Neuronal stem cell (in vitro differentiated cells): Measurements from ENCODE around the gene CDH23.

Experiments
- DNase-seq: peaks from one replicate; pipeline ENCODE4 v3.0.0-alpha.2; 2013; ENCODE audit warnings: low spot score
- H2AFZ ChIP-seq: one replicate; pipeline ENCODE4 v1.6.1; 2013; ENCODE audit warnings: mild to moderate bottlenecking, low read length, inconsistent platforms
- H2AK5ac ChIP-seq: 2 replicates; pipeline ENCODE4 v1.6.1; 2013; ENCODE audit warnings: low read depth, mild to moderate bottlenecking, inconsistent platforms, low read length, moderate library complexity, mixed read lengths
- H2BK120ac ChIP-seq: 2 replicates; pipeline ENCODE4 v1.6.1; 2013; ENCODE audit warnings: low read depth, mild to moderate bottlenecking, inconsistent platforms, low read length, moderate library complexity, mixed read lengths
- H2BK12ac ChIP-seq: one replicate; pipeline ENCODE4 v1.6.1; 2013; ENCODE audit warnings: low read length, inconsistent platforms
- H2BK15ac ChIP-seq: 2 replicates; pipeline ENCODE4 v1.6.1; 2013; ENCODE audit warnings: mild to moderate bottlenecking, low read length, inconsistent platforms, mixed read lengths
- H2BK5ac ChIP-seq: one replicate; pipeline ENCODE4 v1.6.1; 2013; ENCODE audit warnings: inconsistent platforms, mild to moderate bottlenecking, low read length, moderate library complexity
- H3K14ac ChIP-seq: one replicate; pipeline ENCODE4 v1.6.1; 2013; ENCODE audit warnings: low read length, inconsistent platforms
- H3K18ac ChIP-seq: 2 replicates; pipeline ENCODE4 v1.6.1; 2013; ENCODE audit warnings: low read length, inconsistent platforms
- H3K23ac ChIP-seq: 2 replicates; pipeline ENCODE4 v1.6.1; 2013; ENCODE audit warnings: low read depth, mild to moderate bottlenecking, mixed read lengths, low read length, inconsistent platforms; ENCODE audit not compliant: poor library complexity
- H3K27ac ChIP-seq: replicated peaks from 3 replicates; pipeline ENCODE4 v1.5.1; 2013; ENCODE audit warnings: low read length, inconsistent platforms
- H3K27me3 ChIP-seq, 3 experiments: 2 replicates each; pipeline ENCODE4 v1.6.1; 2013; ENCODE audit warnings: low read length in 3 of 3, mild to moderate bottlenecking in 2 of 3, inconsistent platforms in 1 of 3, low read depth in 1 of 3, mixed read lengths in 1 of 3, moderate library complexity in 1 of 3; ENCODE audit not compliant: control insufficient read depth in 3 of 3, insufficient read depth in 3 of 3
- H3K36me3 ChIP-seq, 2 donors: replicated peaks in 1 of 2; 2 replicates each; pipeline ENCODE4 v1.6.1; 2013; ENCODE audit warnings: low read length in 2 of 2; ENCODE audit not compliant: control insufficient read depth in 2 of 2, insufficient read depth in 2 of 2
- H3K4ac ChIP-seq: 2 replicates; pipeline ENCODE4 v1.6.1; 2013; ENCODE audit warnings: inconsistent platforms, mild to moderate bottlenecking, low read length, moderate library complexity
- H3K4me1 ChIP-seq, 2 donors: 1 replicate in 1 of 2; 2 replicates in 1 of 2; pipeline ENCODE4 v1.6.1; 2013; ENCODE audit warnings: low read length in 2 of 2, low read depth in 1 of 2; ENCODE audit not compliant: control insufficient read depth in 2 of 2, insufficient read depth in 1 of 2
- H3K4me2 ChIP-seq: one replicate; pipeline ENCODE4 v1.6.1; 2013; ENCODE audit warnings: mild to moderate bottlenecking, low read length, inconsistent platforms; ENCODE audit not compliant: insufficient read depth, poor library complexity, severe bottlenecking
- H3K4me3 ChIP-seq, 2 donors: 2 replicates each; pipeline ENCODE4 v1.5.1; 2013; ENCODE audit warnings: low read length in 2 of 2, mild to moderate bottlenecking in 2 of 2, inconsistent platforms in 1 of 2, moderate library complexity in 1 of 2
- H3K79me1 ChIP-seq: one replicate; pipeline ENCODE4 v1.6.1; 2013; ENCODE audit warnings: low read depth, mild to moderate bottlenecking, inconsistent platforms, low read length, moderate library complexity
- H3K9ac ChIP-seq: one replicate; pipeline ENCODE4 v1.6.1; 2013; ENCODE audit warnings: mild to moderate bottlenecking, low read depth, low read length, inconsistent platforms; ENCODE audit not compliant: poor library complexity
- H3K9me3 ChIP-seq, 2 donors: replicated peaks in 1 of 2; 2 replicates each; pipeline versions ENCODE3 to v1.6.1; 2013; ENCODE audit warnings: low read length in 2 of 2, mild to moderate bottlenecking in 2 of 2, inconsistent platforms in 1 of 2, low read depth in 1 of 2, mixed read lengths in 1 of 2, moderate library complexity in 1 of 2; ENCODE audit not compliant: control insufficient read depth in 2 of 2, insufficient read depth in 1 of 2
- H4K8ac ChIP-seq: one replicate; pipeline ENCODE4 v1.6.1; 2013; ENCODE audit warnings: low read depth, mild to moderate bottlenecking, inconsistent platforms, low read length, moderate library complexity
- H4K91ac ChIP-seq: one replicate; pipeline ENCODE4 v1.6.1; 2013; ENCODE audit warnings: low read length, low read depth, mild to moderate bottlenecking, inconsistent platforms; ENCODE audit not compliant: poor library complexity
- WGBS, 2 donors: extraction: QIAGEN DNeasy Blood & Tissue Kit; methylation state at CpG; one replicate each; pipeline ENCODE4 v1.1.7; 2013; ENCODE audit warnings: missing lambda C conversion rate in 2 of 2, mixed read lengths in 1 of 2; ENCODE audit not compliant: insufficient read length in 2 of 2, insufficient replicate concordance in 1 of 2; ENCODE audit errors: extremely low coverage in 2 of 2; 5-methylcytosine and 5-hydroxymethylcytosine counted together

CDH23 gene

GRCh38 chr10:71424496-71425194 lies 27.9 kb downstream of the CDH23 start:
- no peaks in the 10 kb centered on the region for H3K36me3 ChIP-seq

GRCh38 chr10:71426058-71426605 lies 29.4 kb downstream of the CDH23 start:
- no CpG with 5 or more reads among the region's 6 CpGs for WGBS, 2 donors
- no peak overlapping the region for H2BK15ac ChIP-seq
- no peak overlapping the region for H3K14ac ChIP-seq
- H3K4me2 ChIP-seq = no peak overlapping the region
- no peak overlapping the region for H2BK5ac ChIP-seq
- no peak overlapping the region for H3K9ac ChIP-seq
- H3K79me1 ChIP-seq = no peaks in the 10 kb centered on the region
- H3K23ac ChIP-seq = peak overlapping the region; percentile 8
- no peak overlapping the region for H2AFZ ChIP-seq
- DNase-seq = no peak
- H4K8ac ChIP-seq = no peak overlapping the region
- H3K18ac ChIP-seq = no peak overlapping the region
- H3K4me1 ChIP-seq = peaks cover 0 to 3% of the 10 kb centered on the region in 2 donors
- no peak overlapping the region for H2AK5ac ChIP-seq
- H4K91ac ChIP-seq = peak overlapping the region; percentile 80
- no peaks in the 10 kb centered on the region for H3K27me3 ChIP-seq
- no peaks in the 10 kb centered on the region for H3K36me3 ChIP-seq
- H3K9me3 ChIP-seq = no peaks in the 10 kb centered on the region
- H2BK12ac ChIP-seq = no peak overlapping the region
- no peak overlapping the region for H3K4me3 ChIP-seq
- no peak overlapping the region for H3K4ac ChIP-seq
- H3K27ac ChIP-seq = no peak overlapping the region
- H2BK120ac ChIP-seq = no peak overlapping the region

More at GRCh38 chr10:71424496-71425194, 27.9 kb downstream of the CDH23 start:
- Histone ChIP-seq H3K4ac (no peak overlapping the region), H4K8ac (no peak overlapping the region), H3K9ac (no peak overlapping the region), H4K91ac (no peak overlapping the region), H2AFZ (no peak overlapping the region), H2BK120ac (no peak overlapping the region), H2BK5ac (peak overlapping the region; percentile 42), H3K23ac (no peak overlapping the region), H3K9me3 (no peaks in the 10 kb centered on the region), H3K18ac (peak overlapping the region; percentile 84), H3K27ac (no peak overlapping the region), H2BK15ac (peak overlapping the region; percentile 65), H3K79me1 (no peaks in the 10 kb centered on the region), H2AK5ac (no peak overlapping the region), H3K4me3 (no peak overlapping the region), H3K4me2 (no peak overlapping the region), H3K14ac (no peak overlapping the region), H3K4me1 (peaks cover 0 to 3% of the 10 kb centered on the region in 2 donors), H3K27me3 (no peaks in the 10 kb centered on the region), H2BK12ac (no peak overlapping the region)
- WGBS, 2 donors = no CpG with 5 or more reads among the region's 9 CpGs
- DNase-seq = no peak

DNA sequence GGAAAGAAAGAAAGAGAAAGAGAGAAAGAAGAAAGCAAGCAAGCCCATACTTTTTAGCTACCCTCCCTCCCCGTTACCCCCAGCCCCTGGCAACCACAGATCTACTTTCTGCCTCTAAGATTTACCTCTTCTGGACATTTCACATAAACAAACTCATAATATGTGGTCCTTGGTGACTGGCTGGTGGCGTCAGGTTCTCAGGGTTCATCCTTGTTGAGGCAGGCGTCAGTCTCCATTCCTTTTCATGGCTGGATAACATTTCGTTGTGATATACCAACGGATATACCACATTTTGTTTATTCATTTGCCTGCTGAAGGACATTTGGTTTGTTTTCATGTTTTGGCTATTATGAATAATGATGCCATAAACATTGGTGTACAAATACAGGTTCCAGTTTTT lies 30.5 kb downstream of the CDH23 start:
- H2BK5ac ChIP-seq = no peak overlapping the region
- no peaks in the 10 kb centered on the region for H3K79me1 ChIP-seq
- H3K23ac ChIP-seq = no peak overlapping the region
- H3K14ac ChIP-seq = no peak overlapping the region
- H2AFZ ChIP-seq = no peak overlapping the region
- no peak overlapping the region for H3K4me2 ChIP-seq
- no peaks in the 10 kb centered on the region for H3K36me3 ChIP-seq
- no peak overlapping the region for H4K91ac ChIP-seq
- H3K27me3 ChIP-seq = no peaks in the 10 kb centered on the region
- H2AK5ac ChIP-seq = no peak overlapping the region
- no peak overlapping the region for H3K18ac ChIP-seq
- no peak overlapping the region for H2BK12ac ChIP-seq
- DNase-seq = no peak
- no peaks in the 10 kb centered on the region for H3K9me3 ChIP-seq
- no peak overlapping the region for H3K4me3 ChIP-seq
- no peak overlapping the region for H2BK120ac ChIP-seq
- H4K8ac ChIP-seq = no peak overlapping the region
- no peak overlapping the region for H3K4ac ChIP-seq
- no peak overlapping the region for H2BK15ac ChIP-seq
- WGBS, 2 donors = no CpG with 5 or more reads among the region's 5 CpGs
- H3K9ac ChIP-seq = no peak overlapping the region
- no peak overlapping the region for H3K27ac ChIP-seq
- peaks cover 4 to 8% of the 10 kb centered on the region in 2 donors for H3K4me1 ChIP-seq

DNA sequence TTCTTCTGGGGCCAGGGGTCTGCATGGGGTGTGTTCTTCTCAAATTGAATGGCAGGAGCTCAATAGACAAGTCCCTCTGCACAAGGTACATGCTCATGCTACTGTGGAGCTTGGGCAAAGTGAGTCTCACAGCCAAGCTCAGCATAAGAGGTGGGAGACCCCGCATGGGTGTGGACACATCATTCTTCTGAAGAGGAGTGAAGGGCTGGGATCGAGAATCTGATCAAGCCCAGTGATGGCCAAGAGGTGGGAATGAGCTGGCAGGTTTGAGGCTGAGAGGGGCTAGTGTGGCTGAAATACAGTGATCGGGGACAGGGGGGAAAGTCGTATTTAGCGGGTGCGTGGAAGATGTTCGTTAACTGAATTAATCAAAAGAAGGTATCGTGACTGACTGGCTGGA lies 32.6 kb downstream of the CDH23 start:
- Histone ChIP-seq H3K9ac (no peak overlapping the region), H3K4me2 (no peak overlapping the region), H3K14ac (no peak overlapping the region), H4K8ac (no peak overlapping the region), H3K36me3 (no peaks in the 10 kb centered on the region), H3K18ac (no peak overlapping the region), H3K4me3 (no peak overlapping the region), H3K23ac (no peak overlapping the region), H3K27ac (no peak overlapping the region), H4K91ac (no peak overlapping the region), H3K4me1 (peaks cover 4 to 8% of the 10 kb centered on the region in 2 donors), H3K79me1 (no peaks in the 10 kb centered on the region), H2BK5ac (no peak overlapping the region), H3K4ac (no peak overlapping the region), H2BK12ac (no peak overlapping the region), H2AFZ (no peak overlapping the region), H2AK5ac (no peak overlapping the region), H3K27me3 (no peaks in the 10 kb centered on the region), H2BK120ac (no peak overlapping the region), H3K9me3 (no peaks in the 10 kb centered on the region), H2BK15ac (peak overlapping the region; percentile 34)
- DNase-seq = no peak
- 100% methylated on average over 5 of the region's 8 CpGs; no CpG with 5 or more reads in 1 of the 2 donors for WGBS, 2 donors
